Body of pancreas (tissue), 4 donors: ENCODE data around the gene BRWD1. TPM values are rescaled to one million over a fixed set of nuclear protein-coding genes. Genes with fewer than 3 reads are reported as not detected.
A peak's percentile ranks its signal among the peaks of the same experiment; 100 is the strongest.

Source experiments
- ATAC-seq: fragments of 150-250 bp; one replicate; pipeline ENCODE4 v1.9.1; 2016
- DNase-seq, 4 donors: peaks; one replicate each; pipeline ENCODE4 v3.0.0-alpha.2; 2019
- H3K27ac ChIP-seq, 4 donors: fragments of 200-600 bp; sonication (generic); 1 replicate in 3 of 4; 2 replicates in 1 of 4; pipeline versions ENCODE4 v1.5.1 to v1.6.1; 2016 to 2019; ENCODE audit warnings: mild to moderate bottlenecking in 1 of 4, mixed read lengths in 1 of 4, moderate library complexity in 1 of 4
- H3K27me3 ChIP-seq, 2 donors: fragments of 200-600 bp; sonication (generic); one replicate each; pipeline ENCODE4 v1.6.0; 2016; ENCODE audit warnings: mild to moderate bottlenecking in 1 of 2
- H3K36me3 ChIP-seq, 2 donors: fragments of 200-600 bp; sonication (generic); replicated peaks in 1 of 2; 2 replicates each; pipeline ENCODE4 v1.5.1; 2016; ENCODE audit warnings: low read depth in 2 of 2; ENCODE audit not compliant: insufficient read depth in 1 of 2
- H3K4me1 ChIP-seq: fragments of 200-600 bp; sonication (generic); one replicate; pipeline ENCODE4 v1.6.0; 2016
- H3K4me3 ChIP-seq, 2 donors: fragments of 200-600 bp; sonication (generic); 1 replicate in 1 of 2; 2 replicates in 1 of 2; pipeline ENCODE4 v1.5.1; 2016 to 2019
- H3K9me3 ChIP-seq, 3 donors: fragments of 200-600 bp; sonication (generic); 1 replicate in 2 of 3; 2 replicates in 1 of 3; pipeline ENCODE4 v1.5.1; 2016
- POLR2A ChIP-seq, 3 donors: fragments of 450-650 bp; IDR thresholded peaks; one replicate each; pipeline ENCODE4 v1.6.1; 2016; ENCODE audit warnings: antibody characterized with exemption in 3 of 3, mild to moderate bottlenecking in 2 of 3
- WGBS, 2 donors: methylation state at CpG; one replicate each; pipeline ENCODE4 v1.1.5; 2017; 5-methylcytosine and 5-hydroxymethylcytosine counted together
- intact Hi-C: fragments of 100-400 bp; cut with DNase I; formaldehyde crosslinking; loops from one replicate; pipeline ENCODE4 v1.15.1; 2023
- total RNA-seq, 2 donors: library from RNA; depleted of rRNA; stranded (reverse); fragments of >200 nt; gene quantifications; one replicate each; pipeline ENCODE4 v1.1.0, GENCODE V29; 2016
- TF ChIP-seq, protein P1 (sequence below), 7 experiments: fragments of 450-650 bp in 4 of 7; fragments of 200-600 bp in 3 of 7; sonication (generic) in 3 of 7; IDR thresholded peaks; one replicate each; pipeline ENCODE4 v1.5.1; 2016 to 2019; ENCODE audit warnings: antibody characterized with exemption in 7 of 7

BRWD1 gene
- total RNA-seq, 2 donors from 2014 or later = 53.7 to 75.2 TPM

DNA sequence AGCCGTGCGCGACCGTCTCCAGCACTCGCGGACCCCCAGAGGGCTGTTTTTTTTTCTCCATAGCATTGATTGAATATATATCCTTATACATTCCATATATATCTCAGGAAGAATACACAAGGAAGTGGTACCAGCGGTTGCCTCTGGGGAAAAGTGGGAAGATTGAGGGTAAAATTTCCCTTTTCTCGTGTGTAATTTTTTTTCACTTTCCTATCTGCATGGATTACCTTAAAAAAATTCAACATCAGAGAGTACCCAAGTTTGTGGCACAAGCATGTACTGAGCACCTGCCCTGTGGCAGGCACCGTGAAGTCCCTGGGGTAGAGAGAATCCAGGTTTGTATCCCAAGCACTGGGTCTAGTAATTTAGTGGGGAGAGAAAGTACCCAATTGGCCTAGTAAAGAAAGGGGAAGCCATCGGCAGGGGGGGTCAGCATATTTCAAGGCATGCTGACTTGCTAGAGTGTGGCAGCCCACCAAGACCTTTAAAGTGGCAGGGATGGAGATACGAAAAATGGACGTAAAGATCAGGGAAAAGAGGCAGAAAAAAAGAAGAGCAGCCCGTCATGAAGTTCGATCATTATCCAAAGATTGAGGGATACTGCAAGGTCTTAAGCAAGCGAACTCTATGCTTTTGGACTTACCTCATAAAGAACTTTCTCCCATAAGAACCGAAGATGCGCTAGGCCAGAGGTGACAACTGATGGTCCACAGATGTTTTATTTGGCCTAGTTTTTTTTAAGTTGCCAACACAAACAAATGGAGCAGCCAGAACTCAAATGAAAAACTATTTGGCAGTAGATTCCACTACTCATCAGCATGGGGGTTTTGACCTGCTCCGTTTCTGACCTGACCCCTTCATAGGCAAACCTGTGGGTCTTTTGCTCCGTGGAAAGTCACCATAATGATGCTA is 36.9 kb upstream of the BRWD1 start:
- ATAC-seq = no peak
- no peak for TF ChIP-seq POLR2A (IDR thresholded peaks at IDR 0.05)
- TF ChIP-seq, protein P1, sequence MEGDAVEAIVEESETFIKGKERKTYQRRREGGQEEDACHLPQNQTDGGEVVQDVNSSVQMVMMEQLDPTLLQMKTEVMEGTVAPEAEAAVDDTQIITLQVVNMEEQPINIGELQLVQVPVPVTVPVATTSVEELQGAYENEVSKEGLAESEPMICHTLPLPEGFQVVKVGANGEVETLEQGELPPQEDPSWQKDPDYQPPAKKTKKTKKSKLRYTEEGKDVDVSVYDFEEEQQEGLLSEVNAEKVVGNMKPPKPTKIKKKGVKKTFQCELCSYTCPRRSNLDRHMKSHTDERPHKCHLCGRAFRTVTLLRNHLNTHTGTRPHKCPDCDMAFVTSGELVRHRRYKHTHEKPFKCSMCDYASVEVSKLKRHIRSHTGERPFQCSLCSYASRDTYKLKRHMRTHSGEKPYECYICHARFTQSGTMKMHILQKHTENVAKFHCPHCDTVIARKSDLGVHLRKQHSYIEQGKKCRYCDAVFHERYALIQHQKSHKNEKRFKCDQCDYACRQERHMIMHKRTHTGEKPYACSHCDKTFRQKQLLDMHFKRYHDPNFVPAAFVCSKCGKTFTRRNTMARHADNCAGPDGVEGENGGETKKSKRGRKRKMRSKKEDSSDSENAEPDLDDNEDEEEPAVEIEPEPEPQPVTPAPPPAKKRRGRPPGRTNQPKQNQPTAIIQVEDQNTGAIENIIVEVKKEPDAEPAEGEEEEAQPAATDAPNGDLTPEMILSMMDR (IDR thresholded peaks at IDR 0.05) = no peak
- no peak for DNase-seq
- Histone ChIP-seq H3K4me1 (peaks cover 27% of the 10 kb centered on the region), H3K27me3 (no peaks in the 10 kb centered on the region), H3K9me3 (no peaks in the 10 kb centered on the region), H3K4me3 (no peak overlapping the region), H3K36me3 (no peaks in the 10 kb centered on the region), H3K27ac (peak overlapping the region; percentile 91 to 96 (median 93))
- 63 to 70% methylated on average over 19 of the region's 19 CpGs for WGBS, 2 donors
- intact Hi-C loops = no loop called here

DNA sequence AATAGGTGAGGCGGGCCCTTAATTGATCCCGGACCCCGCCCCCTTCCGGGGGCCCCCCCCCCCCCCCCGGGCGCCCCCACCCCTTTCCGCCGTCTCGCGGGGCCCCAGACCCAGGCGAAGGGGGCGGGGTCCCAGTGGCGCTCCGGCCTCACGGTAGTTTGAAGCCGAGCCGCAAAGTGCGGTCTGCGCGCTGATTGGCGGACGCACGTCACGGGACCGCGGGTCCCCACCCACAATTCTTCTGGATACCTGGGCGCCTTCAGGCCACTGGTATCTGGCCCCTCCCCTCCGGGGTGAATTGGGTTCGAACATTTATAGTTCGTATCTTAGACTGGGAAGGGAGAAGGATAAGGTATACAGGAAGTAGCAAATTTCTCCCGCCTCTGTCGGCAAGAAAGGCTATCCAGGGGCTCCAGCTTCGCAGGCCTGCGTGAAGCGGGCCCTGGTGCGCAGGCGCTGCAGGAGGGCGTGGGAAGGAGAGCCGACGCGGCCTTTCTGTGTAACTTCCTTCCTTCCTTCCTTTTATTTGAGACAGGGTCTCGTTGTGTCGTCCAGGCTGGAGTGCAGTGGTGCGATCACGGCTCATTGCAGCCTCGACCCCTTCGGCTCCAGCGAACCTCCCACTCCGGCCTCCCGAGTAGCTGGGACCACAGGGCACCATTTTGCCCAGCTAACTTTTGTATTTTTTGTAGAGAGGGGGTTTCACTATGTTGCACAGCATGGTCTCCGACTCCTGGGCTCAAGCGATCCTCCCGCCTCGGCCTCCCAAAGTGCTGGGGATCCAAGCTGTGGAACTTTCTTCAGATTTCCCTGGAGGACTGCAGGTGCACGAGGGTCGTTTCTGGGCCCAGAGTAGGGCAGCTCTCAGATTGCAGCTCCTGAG is 36.0 kb upstream of the BRWD1 start:
- peak; percentile 92 for ATAC-seq
- Histone ChIP-seq H3K9me3 (no peaks in the 10 kb centered on the region), H3K27ac (peak overlapping the region; percentile 91 to 96 (median 93)), H3K27me3 (no peaks in the 10 kb centered on the region), H3K36me3 (no peaks in the 10 kb centered on the region), H3K4me1 (peaks cover 27% of the 10 kb centered on the region), H3K4me3 (peak overlapping the region; percentile 15 to 65)
- TF ChIP-seq POLR2A (IDR thresholded peaks at IDR 0.05) = peak; percentile 22 to 72 (median 64)
- TF ChIP-seq, protein P1 (IDR thresholded peaks at IDR 0.05) = peak in 1 of 7 experiments; percentile 16
- intact Hi-C loops = no loop called here
- 1 to 13% methylated on average over 19 to 49 of the region's 56 CpGs for WGBS, 2 donors
- DNase-seq = peak; percentile 97 to 99 (median 98)

DNA sequence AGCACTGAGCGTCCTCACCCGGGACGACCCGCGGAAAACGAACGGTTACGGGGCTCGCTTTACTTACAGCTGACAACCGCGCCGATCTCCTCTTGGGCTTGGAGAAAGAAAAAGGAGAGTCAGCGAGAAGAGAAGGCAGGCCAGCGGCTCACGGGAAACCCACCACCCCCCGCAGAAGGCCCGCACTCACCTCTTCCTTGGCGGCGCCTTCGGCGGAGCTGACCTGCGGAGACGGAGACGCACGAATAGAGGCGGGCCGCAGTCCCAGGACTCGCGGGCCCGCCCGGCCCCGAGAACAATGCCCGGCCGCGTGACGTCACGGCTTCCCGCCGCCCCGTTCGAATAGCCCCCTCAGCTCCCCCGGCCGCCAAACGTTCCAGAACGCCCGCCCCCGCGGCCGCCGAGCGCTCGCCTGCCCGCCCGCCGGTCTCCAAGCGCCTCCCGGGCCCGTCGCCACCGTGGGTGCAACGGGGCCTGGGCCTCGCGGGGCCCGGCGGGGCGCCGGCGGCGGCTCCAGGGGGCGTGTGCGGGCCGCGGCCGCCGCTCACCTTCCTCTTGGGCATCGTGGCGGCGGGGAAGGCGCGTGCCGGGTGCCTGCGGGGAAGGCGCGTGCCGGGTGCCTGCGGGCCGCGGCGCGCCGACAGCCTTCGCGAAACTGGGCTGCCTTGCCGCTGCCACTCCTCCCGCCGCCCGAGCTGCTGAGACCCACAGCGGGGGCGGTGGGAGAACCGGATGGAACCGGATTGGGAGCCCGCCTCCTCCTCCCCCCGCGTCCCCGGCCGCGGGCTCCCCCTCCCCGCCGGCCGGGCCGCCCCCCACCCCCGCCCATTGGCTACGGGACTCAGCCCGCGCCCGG is 35.2 kb upstream of the BRWD1 start, which contains the start of gene HMGN1:
Gene HMGN1, minus strand, starts transcription at position 734 of the 856 bp plus-strand sequence. Its CDS starts 171 bp downstream, at position 563.
- no peaks in the 10 kb centered on the region for H3K9me3 ChIP-seq
- 0 to 1% methylated on average over 25 to 100 of the region's 116 CpGs for WGBS, 2 donors
- TF ChIP-seq POLR2A (IDR thresholded peaks at IDR 0.05) = peak; percentile 51 to 63 (median 57)
- TF ChIP-seq, protein P1 (IDR thresholded peaks at IDR 0.05) = peak in 2 of 7 experiments; percentile 16 to 42
- ATAC-seq (peak; percentile 78), DNase-seq (peak; percentile 74 to 91 (median 88))
- no peaks in the 10 kb centered on the region for H3K27me3 ChIP-seq
- H3K27ac ChIP-seq = peak within 1 kb of the TSS; percentile 91 to 96 (median 93)
- peaks cover 0 to under 1% of the 10 kb centered on the region in 2 donors for H3K36me3 ChIP-seq
- H3K4me3 ChIP-seq = peak within 1 kb of the TSS; percentile 75 to 79
- peaks cover 27% of the 10 kb centered on the region for H3K4me1 ChIP-seq
- intact Hi-C loops = no loop called here

DNA sequence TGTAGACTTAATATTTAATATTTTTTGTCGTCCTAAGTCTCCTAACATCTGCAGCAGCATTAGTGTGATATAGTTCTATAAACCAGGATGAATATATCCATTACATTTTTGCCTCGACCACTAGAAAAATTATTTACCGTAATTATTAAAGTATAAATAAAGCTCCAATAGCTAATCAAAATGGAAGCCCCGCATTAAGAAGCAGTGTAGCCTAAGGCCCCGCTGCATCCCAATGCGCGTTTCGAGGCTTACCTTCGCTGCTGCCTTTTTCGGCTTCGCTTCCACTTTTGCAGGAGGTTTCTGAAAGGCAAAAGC is 34.6 kb upstream of the BRWD1 start:
- Histone ChIP-seq H3K4me3 (peak overlapping the region; percentile 75 to 79), H3K27ac (peak overlapping the region; percentile 90 to 96 (median 93)), H3K36me3 (peaks cover 0 to 7% of the 10 kb centered on the region in 2 donors), H3K27me3 (no peaks in the 10 kb centered on the region), H3K4me1 (peaks cover 27% of the 10 kb centered on the region), H3K9me3 (no peaks in the 10 kb centered on the region)
- peak in 1 of 3 donors; percentile 5 for TF ChIP-seq POLR2A (IDR thresholded peaks at IDR 0.05)
- TF ChIP-seq, protein P1 (IDR thresholded peaks at IDR 0.05) = no peak
- DNase-seq (no peak), ATAC-seq (peak; percentile 0)
- 0% methylated on average over 11 of the region's 11 CpGs for WGBS, 2 donors
- intact Hi-C loops = no loop called here
